ENCODE measurements around the gene MT3. TPM values are rescaled to one million over a fixed set of nuclear protein-coding genes. Genes with fewer than 3 reads are reported as not detected.

MT3 gene
- total and polyA plus RNA-seq, 2 of the 13 experiments (the other 11 are each of a cell fraction or from before 2014, with no cell fraction given) = not detected

DNA sequence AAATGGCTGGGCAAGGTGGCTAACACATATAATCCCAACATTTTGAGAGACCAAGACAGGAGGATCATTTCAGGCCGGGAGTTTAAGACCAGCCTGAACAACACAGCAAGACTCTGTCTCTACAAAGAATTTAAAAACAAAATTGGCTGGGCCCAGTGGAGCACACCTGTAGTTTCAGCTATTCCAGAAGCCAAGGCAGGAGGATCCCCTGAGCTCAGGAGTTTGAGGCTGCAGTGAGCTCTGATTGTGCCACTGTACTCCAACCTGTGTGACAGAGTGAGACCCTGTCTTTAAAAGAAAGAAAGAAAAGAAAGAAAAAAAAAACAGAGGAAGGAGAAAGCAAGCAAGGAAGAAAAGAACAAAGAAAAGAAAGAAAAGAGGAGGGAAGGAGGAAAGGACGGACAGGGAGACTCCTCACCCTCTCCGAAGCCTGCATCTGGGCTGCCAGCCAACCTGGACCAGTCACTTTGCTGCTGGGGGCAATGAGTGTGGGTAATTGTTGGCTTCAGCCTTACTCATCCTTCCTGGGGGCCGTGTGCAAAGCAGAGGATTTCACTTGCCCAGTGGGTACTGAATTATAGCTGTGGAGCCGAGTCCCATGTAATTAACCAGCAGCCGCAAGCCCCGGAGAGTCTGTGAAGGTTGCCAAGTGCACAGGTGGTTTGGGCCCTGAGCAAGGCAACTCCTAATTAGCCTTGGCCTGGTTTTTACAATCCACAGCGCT lies 31.1 kb upstream of the MT3 start:
- Histone ChIP-seq H3K27ac (ENCODE audit: extremely low read length, insufficient read depth, low read length) (no peak overlapping the region), H4K20me1 (ENCODE audit: insufficient read depth, low read length) (no peaks in the 10 kb centered on the region), H3K36me3 (replicated peaks in 1 of 2; ENCODE audit: control insufficient read depth in 1 of 2, insufficient read depth in 2 of 2, low read length in 2 of 2) (no peaks in the 10 kb centered on the region), H2AFZ (ENCODE audit: low read length) (no peak overlapping the region), H3K9ac (ENCODE audit: insufficient read depth, low read depth, low read length) (no peak overlapping the region), H3K4me2 (ENCODE audit: low read depth, low read length) (no peak overlapping the region), H3K4me3 (replicated peaks in 1 of 3; ENCODE audit: insufficient read depth in 1 of 3, low read depth in 2 of 3, low read length in 3 of 3) (no peak overlapping the region), H3K27me3 (ENCODE audit: control insufficient read depth in 1 of 2, insufficient read depth in 2 of 2, low read length in 2 of 2) (peaks cover 3 to 25% of the 10 kb centered on the region in 2 experiments; a peak in 4 of 5 replicates), H3K4me1 (ENCODE audit: insufficient read depth, low read length) (peaks cover 45% of the 10 kb centered on the region), H3K79me2 (ENCODE audit: insufficient read depth, low read length) (no peaks in the 10 kb centered on the region), H3K9me3 (ENCODE audit: low read length) (no peaks in the 10 kb centered on the region)
- CTCF ChIA-PET (ENCODE audit: low intra/inter-chr PET ratio, low total read pairs) = no interaction called here
- DNase-seq (ENCODE audit: low spot score) = no peak
- in situ Hi-C loops (cut with HindIII; ENCODE audit: extremely low pct_ligation_motif_present, low pct_unique_long_range_greater_than_20kb) (no loop called here), intact Hi-C loops (cut with micrococcal nuclease; ENCODE audit: unreplicated experiment) (no loop called here)
- 38% methylated on average over 7 of the region's 8 CpGs for WGBS (ENCODE audit: low lambda C conversion rate)
- no peak for FAIRE-seq
- ATAC-seq = peak; percentile 23; the same call in 2 of the 3 replicates
- BruUV-seq (replicated peaks) = no TSS peak
- POLR2A ChIA-PET = no interaction called here
- TF ChIP-seq CEBPB (IDR thresholded peaks at IDR 0.05; ENCODE audit: borderline replicate concordance, low read depth, low read length) (no peak), ARHGAP35 (CRISPR knock-in tag; IDR thresholded peaks at IDR 0.05; ENCODE audit: borderline replicate concordance) (no peak), ZBTB25 (CRISPR knock-in tag; IDR thresholded peaks at IDR 0.05) (no peak), BHLHE40 (IDR thresholded peaks at IDR 0.05; ENCODE audit: low read length) (no peak), ELF3 (CRISPR knock-in tag; IDR thresholded peaks at IDR 0.05) (no peak), KDM2A (CRISPR knock-in tag; IDR thresholded peaks at IDR 0.05; ENCODE audit: borderline replicate concordance, low read depth) (no peak), HES4 (CRISPR knock-in tag; IDR thresholded peaks at IDR 0.05; ENCODE audit: borderline replicate concordance) (no peak), NFKBIZ (CRISPR knock-in tag; IDR thresholded peaks at IDR 0.05) (no peak), SYNCRIP (IDR thresholded peaks at IDR 0.05; ENCODE audit: insufficient read depth, low read depth, low read length) (no peak)
- TF ChIP-seq, protein P1, sequence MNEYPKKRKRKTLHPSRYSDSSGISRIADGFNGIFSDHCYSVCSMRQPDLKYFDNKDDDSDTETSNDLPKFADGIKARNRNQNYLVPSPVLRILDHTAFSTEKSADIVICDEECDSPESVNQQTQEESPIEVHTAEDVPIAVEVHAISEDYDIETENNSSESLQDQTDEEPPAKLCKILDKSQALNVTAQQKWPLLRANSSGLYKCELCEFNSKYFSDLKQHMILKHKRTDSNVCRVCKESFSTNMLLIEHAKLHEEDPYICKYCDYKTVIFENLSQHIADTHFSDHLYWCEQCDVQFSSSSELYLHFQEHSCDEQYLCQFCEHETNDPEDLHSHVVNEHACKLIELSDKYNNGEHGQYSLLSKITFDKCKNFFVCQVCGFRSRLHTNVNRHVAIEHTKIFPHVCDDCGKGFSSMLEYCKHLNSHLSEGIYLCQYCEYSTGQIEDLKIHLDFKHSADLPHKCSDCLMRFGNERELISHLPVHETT (CRISPR knock-in tag; conservative IDR thresholded peaks at IDR 0.05) = no peak

Measured in HepG2 (cell line).